Lower leg skin (tissue), 4 donors: ENCODE measurements around the gene TRMT2A. TPM values are rescaled to one million over a fixed set of nuclear protein-coding genes. Genes with fewer than 3 reads are reported as not detected.

Experiments used
- DNase-seq, 2 donors: peaks; one replicate each; pipeline ENCODE4 v3.0.0-alpha.2; 2019; ENCODE audit warnings: low spot score in 2 of 2
- H3K4me3 ChIP-seq: fragments of 200-600 bp; sonication (generic); 2 replicates; pipeline ENCODE4 v1.5.1; 2017; ENCODE audit warnings: mild to moderate bottlenecking, low read depth; ENCODE audit not compliant: poor library complexity, severe bottlenecking
- CTCF ChIP-seq, 3 donors: fragments of 450-650 bp; IDR thresholded peaks; one replicate each; pipeline ENCODE4 v1.5.1; 2016; ENCODE audit warnings: antibody characterized with exemption in 3 of 3, mild to moderate bottlenecking in 3 of 3, moderate library complexity in 2 of 3
- POLR2A ChIP-seq, 2 donors: fragments of 450-650 bp; IDR thresholded peaks; one replicate each; pipeline ENCODE4 v1.6.1; 2016 to 2017; ENCODE audit warnings: antibody characterized with exemption in 2 of 2, mild to moderate bottlenecking in 1 of 2, moderate library complexity in 1 of 2
- WGBS, 2 donors: methylation state at CpG; one replicate each; pipeline ENCODE4 v1.1.5; 2018; 5-methylcytosine and 5-hydroxymethylcytosine counted together
- intact Hi-C: fragments of 100-400 bp; cut with DNase I; formaldehyde crosslinking; loops from one replicate; pipeline ENCODE4 v1.15.0; 2023; ENCODE audit warnings: low total_unique reads
- total RNA-seq, 4 donors: library from RNA; depleted of rRNA; stranded (reverse); fragments of >200 nt; gene quantifications; one replicate each; pipeline ENCODE4 v1.1.0, GENCODE V29; 2016

TRMT2A gene
- total RNA-seq, 4 donors from 2014 or later: 41.6 to 97.5 (median 52.8) TPM

- WGBS, 2 donors: 89 to 90% methylated on average over 19 to 20 of the region's 22 CpGs
- H3K4me3 ChIP-seq: no peak overlapping the region
- intact Hi-C loops: no loop called here
- no peak for DNase-seq
- TF ChIP-seq CTCF (IDR thresholded peaks at IDR 0.05): no peak
These were observed 24.4 kb upstream of the TRMT2A start for GRCh38 chr22:20141186-20142077.

- WGBS, 2 donors: 96 to 99% methylated on average over 8 of the region's 17 CpGs
- intact Hi-C loops: no loop called here
- TF ChIP-seq POLR2A (IDR thresholded peaks at IDR 0.05): no peak
- no peak for TF ChIP-seq CTCF (IDR thresholded peaks at IDR 0.05)
- no peak for DNase-seq
- no peak overlapping the region for H3K4me3 ChIP-seq
These were observed 23.5 kb upstream of the TRMT2A start for GRCh38 chr22:20140521-20140964.

- intact Hi-C loops: no loop called here
- H3K4me3 ChIP-seq: no peak overlapping the region
- TF ChIP-seq POLR2A (IDR thresholded peaks at IDR 0.05) (no peak), CTCF (IDR thresholded peaks at IDR 0.05) (no peak)
- no peak for DNase-seq
- 95 to 97% methylated on average over 4 to 11 of the region's 11 CpGs for WGBS, 2 donors
These were observed 23.1 kb upstream of the TRMT2A start for GRCh38 chr22:20140107-20140445.

- no peak for TF ChIP-seq CTCF (IDR thresholded peaks at IDR 0.05)
- TF ChIP-seq POLR2A (IDR thresholded peaks at IDR 0.05): no peak
- WGBS, 2 donors: 91 to 94% methylated on average over 30 to 36 of the region's 36 CpGs
- DNase-seq: no peak
- H3K4me3 ChIP-seq: no peak overlapping the region
- intact Hi-C loops: no loop called here
These were observed 22.5 kb upstream of the TRMT2A start for GRCh38 chr22:20139391-20140106.

- no peak overlapping the region for H3K4me3 ChIP-seq
- intact Hi-C loops: no loop called here
- 85 to 96% methylated on average over 12 to 16 of the region's 16 CpGs for WGBS, 2 donors
- DNase-seq: no peak
- TF ChIP-seq CTCF (IDR thresholded peaks at IDR 0.05): no peak
- no peak for TF ChIP-seq POLR2A (IDR thresholded peaks at IDR 0.05)
These were observed 21.8 kb upstream of the TRMT2A start for GRCh38 chr22:20138868-20139267.
